ENCODE results near the gene PSMB3. TPM values are rescaled to one million over a fixed set of nuclear protein-coding genes. Genes with fewer than 3 reads are reported as not detected.

The PSMB3 gene
- 116 and 187 TPM in 2 replicates for total RNA-seq

DNA sequence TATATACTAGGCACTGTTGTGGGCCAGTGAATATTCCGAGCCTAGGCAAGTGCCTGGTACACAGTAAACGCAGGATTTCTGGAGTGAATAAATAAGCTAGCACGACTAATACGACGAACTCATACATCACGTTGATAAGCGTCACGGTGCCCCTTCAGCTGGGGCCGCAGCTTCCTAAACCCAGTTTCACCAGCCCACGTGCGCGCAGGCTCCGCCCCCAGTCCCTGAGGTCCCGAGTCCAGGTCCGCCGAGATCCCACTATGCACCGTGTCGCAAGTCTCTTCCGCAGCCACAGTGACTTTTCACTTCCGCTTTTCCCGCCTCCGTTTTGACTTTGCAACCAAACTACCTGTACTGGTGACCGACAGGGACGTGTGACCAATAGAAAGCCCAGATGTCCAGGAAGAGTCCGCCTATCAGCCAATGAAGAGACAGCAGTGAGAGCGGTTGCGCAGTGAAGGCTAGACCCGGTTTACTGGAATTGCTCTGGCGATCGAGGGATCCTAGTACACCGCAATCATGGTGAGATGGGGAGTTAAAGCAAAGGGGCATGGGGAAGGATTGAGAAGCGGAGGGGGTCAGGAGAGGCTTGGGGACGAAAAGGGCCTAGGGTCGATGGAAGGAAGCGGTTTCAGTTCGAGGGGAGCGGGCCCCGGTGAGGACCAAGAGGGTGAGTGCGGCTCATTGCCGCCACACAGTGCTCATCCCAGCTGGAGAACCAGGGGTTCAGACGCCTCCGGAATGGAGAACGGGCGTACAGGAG, at the start of gene PSMB3:
Gene PSMB3, plus strand, starts transcription at position 434 of the 763 bp plus-strand sequence. Its CDS starts 86 bp downstream, at position 520.

DNA sequence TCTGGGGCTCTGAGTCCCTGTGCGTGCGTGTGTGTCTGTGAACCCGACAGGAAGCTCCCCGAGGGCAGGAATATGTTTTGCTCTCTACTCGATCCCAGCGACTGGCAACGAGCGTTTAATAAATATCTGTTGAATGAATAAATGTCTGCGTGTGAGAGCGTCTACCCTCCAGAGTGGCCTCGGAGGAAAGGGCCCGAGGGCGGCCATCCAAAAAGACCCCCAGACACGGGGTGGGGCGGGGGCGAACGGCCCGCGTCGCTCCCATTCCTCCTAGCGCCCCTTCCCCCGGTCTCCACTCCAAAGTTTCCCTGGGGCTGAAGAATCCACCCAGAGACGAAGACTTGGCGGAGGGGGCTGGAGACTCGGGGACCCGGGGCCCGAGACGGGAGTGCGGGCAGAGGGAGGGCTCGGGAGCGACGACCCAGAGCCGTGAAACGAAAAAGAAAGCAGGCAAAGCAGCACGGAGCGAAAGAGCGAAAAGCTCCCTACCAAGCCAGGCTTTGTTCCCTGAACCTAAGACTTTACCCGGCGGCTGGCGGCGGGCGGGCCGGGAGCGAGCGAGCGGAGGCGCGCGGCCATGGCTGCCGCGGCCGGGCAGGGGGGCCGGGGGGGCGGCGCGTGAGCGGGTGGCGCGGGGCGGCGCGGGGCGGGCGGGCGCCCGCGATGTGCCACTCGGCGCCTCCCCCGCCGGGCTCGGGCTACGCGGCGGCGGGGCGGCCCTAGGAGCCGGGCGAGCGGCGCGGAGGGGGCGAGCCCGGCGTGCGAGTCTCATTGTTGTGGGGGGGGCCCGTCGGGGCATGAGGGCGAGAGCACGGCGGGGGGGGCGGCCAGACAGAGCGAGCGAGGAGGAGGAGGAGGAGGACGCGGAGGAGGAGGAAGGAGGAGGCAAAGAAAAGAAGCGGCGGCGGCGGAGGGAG, 47.7 kb upstream of the PSMB3 start, which contains the start of gene MLLT6:
Gene MLLT6, plus strand, starts transcription at position 668 of the 917 bp plus-strand sequence. CDS start 360 bp downstream, outside the sequence.

DNA sequence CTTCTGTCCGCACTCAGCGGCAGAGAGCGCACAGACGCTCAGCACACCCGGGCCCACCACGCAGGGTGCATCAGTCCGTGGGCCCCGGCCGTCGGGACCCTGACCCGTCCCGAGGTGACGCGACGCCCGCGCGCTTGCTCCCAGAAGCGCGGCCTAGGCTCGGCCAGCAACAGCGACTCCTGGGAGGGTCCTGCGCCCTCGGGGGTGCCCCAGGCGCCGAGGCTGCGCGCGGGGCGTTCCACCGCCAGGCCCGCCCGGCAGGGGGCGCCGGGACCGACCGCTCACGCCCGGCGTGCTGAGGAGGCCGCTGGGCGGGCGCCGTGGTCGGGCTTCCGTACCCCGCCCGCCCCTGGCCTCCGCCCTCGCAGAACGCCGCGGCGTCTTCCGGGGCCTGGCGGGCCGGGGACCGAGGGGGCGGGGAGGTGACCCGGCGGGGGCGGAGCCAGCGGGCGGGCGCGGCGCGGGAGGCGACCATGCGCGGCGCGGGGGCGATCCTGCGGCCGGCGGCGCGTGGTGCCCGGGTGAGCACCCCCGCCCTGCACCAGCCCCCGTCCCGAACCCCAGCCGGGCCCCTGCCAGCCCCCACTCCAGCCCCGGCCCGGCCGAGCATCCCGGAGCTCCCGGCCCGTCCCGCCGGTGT, 22.5 kb upstream of the PSMB3 start, which contains the start of gene CISD3:
Gene CISD3, plus strand, starts transcription at position 456 of the 640 bp plus-strand sequence. Its CDS starts 18 bp downstream, at position 474.

DNA sequence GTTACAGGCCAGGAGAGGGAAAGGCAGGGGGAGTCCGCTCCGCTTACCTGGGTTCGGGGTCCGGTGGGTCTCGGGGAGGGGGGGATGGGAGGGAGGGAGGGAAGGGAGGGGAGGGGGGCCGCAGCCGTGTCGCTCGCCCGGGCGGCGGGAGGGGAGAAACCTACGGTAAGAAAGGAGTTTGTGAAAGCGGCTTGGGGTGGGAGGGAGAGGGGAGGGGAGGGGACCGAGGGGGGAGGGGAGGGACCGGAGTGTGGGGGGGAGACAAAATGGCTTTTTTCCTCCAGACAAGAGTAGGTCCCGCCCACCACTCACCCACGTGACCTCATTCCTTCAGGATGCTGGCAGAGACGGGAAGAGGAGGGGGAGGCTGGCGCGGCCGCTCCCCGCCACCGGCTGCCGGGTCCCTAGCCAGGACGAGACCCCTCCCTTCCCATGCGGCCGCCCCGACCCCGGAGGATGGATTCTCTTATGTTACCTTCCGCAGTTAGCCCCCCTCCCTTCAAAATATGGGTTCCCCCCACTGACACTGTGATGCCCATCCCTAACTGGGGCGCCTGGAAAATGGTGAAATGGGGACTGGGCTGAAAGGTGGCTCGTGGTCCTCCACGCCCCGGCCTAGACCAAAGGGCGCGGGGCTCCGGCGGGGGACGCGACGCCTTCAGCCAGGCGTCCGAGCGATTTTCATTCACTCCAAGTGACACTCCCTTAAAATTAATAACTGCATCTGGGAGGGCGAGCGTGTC, 4.2 kb upstream of the PSMB3 start, which contains the start of gene PCGF2:
Gene PCGF2, minus strand, starts transcription at position 188 of the 743 bp plus-strand sequence. CDS start 7,934 bp downstream, outside the sequence.

DNA sequence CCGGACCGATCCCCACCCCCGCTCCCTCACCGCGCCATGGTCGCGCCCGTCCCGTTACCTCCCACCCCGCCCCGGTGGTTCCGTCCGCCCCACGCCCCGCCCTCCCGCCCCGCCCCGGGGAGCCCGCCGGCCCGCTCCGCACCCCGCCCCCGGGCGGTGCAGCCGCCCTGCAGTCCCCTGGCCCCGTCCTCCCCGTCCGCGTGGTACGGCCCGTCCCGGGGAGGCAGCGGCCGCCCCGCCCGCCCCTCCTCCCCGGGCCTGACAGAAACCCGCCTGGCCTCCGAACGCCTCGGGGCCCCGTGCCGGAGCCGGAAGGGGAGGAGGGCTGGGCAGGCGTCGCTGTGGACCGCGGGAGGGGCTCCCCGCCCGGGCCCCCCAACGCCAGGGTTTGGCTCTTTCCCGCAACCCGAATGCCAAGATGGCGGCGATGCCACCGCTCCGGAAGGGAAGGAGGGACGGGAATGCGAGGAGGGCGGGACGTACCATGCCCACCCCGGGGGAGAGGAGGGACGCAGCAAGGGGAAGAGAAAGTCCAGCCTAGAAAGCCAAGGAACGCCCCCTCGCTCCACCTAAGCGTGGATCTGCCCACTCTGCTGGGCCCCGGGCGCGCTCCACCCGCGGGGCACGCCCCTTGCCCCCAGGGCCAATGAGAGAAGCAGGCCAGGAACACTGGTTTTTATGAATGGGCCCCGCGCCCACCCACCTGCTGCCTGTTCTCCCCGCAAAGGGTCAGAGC, 47.1 kb downstream of the PSMB3 start, which contains the start of gene PIP4K2B:
Gene PIP4K2B, minus strand, starts transcription at position 56 of the 736 bp plus-strand sequence. CDS start 132 bp downstream, outside the sequence.

Other genes starting within 250 kb of the PSMB3 start
- gene SRCIN1, start 146.8 kb upstream of the PSMB3 start, total RNA-seq, result under 0.01 TPM in 1 of 2 replicates, not detected in the other
- gene EPOP, start 77.8 kb upstream of the PSMB3 start, total RNA-seq, result 4.4 and 6.7 TPM in 2 replicates
- gene MLLT6, start 47.5 kb upstream of the PSMB3 start, total RNA-seq, result 17.0 and 28.3 TPM in 2 replicates
- 8.0 and 12.4 TPM in 2 replicates for gene CISD3, start 22.4 kb upstream of the PSMB3 start, total RNA-seq
- gene PCGF2, start 4.4 kb upstream of the PSMB3 start, total RNA-seq, result 4.8 and 8.5 TPM in 2 replicates
- gene PIP4K2B, start 46.8 kb downstream of the PSMB3 start, total RNA-seq, result 45.4 and 54.4 TPM in 2 replicates
- 8.5 and 10.5 TPM in 2 replicates for gene CWC25, start 72.6 kb downstream of the PSMB3 start, total RNA-seq
- gene RPL23, start 101.0 kb downstream of the PSMB3 start, total RNA-seq, result 1,910 and 2,508 TPM in 2 replicates
- 255 and 440 TPM in 2 replicates for gene LASP1, start 117.3 kb downstream of the PSMB3 start, total RNA-seq
- not detected in 2 replicates for gene FBXO47, start 214.7 kb downstream of the PSMB3 start, total RNA-seq